Neural progenitor cell (in vitro differentiated cells): ENCODE results near the gene ZIC5.

Experiments
- EZH2 ChIP-seq: fragments of 200-600 bp; sonication (generic); IDR thresholded peaks from 2 replicates; pipeline ENCODE4 v1.6.1; 2017; ENCODE audit warnings: antibody characterized with exemption, mild to moderate bottlenecking, moderate library complexity
- EZH2phosphoT487 ChIP-seq: fragments of 200-600 bp; sonication (generic); IDR thresholded peaks from 2 replicates; pipeline ENCODE4 v1.6.1; 2017; ENCODE audit warnings: antibody characterized with exemption
- TF ChIP-seq, protein P1 (sequence below): fragments of 200-600 bp; sonication (generic); IDR thresholded peaks from 2 replicates; pipeline ENCODE4 v1.5.1; 2017; ENCODE audit warnings: antibody characterized with exemption, mild to moderate bottlenecking

DNA sequence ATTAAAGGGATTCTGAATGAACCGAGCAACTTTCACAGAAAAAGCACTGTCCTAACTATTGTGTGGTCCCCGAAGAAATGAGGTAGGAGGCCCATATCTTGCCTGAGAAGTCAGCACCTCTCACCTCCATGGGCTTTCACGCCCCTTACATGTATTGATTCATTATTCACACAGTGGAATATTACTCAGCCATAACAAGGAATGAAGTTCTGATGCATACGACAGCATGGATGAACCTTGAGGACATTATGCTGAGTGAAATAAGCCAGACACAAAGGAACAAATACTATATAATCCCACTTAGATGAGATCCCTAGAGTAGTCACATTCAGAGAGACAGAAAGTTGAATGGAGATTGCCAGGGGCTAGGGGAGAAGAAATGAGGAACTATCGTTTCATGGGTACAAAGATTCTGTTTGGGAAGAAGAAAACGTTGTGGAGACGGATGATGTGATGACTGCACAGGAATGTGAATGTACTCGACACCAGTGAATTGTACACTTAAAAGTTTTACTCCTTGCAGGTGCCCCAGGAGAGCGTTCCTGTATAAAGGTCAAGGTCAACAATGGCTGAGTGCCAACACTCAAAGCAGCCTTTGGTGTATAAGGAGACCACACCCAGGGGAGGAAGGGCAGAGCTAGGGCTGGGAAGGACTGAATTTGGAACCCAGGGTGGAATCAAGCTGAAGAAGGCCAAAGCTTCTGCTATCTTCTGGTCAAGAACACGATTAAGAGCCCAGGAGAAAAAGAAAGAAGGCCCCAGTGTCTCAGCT lies 22.5 kb downstream of the ZIC5 start:
- TF ChIP-seq EZH2phosphoT487 (no peak), EZH2 (no peak)
- TF ChIP-seq, protein P1, sequence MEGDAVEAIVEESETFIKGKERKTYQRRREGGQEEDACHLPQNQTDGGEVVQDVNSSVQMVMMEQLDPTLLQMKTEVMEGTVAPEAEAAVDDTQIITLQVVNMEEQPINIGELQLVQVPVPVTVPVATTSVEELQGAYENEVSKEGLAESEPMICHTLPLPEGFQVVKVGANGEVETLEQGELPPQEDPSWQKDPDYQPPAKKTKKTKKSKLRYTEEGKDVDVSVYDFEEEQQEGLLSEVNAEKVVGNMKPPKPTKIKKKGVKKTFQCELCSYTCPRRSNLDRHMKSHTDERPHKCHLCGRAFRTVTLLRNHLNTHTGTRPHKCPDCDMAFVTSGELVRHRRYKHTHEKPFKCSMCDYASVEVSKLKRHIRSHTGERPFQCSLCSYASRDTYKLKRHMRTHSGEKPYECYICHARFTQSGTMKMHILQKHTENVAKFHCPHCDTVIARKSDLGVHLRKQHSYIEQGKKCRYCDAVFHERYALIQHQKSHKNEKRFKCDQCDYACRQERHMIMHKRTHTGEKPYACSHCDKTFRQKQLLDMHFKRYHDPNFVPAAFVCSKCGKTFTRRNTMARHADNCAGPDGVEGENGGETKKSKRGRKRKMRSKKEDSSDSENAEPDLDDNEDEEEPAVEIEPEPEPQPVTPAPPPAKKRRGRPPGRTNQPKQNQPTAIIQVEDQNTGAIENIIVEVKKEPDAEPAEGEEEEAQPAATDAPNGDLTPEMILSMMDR = no peak
